Gastroesophageal sphincter (tissue), 4 donors: ENCODE measurements around the gene ZNF260. TPM values are rescaled to one million over a fixed set of nuclear protein-coding genes. Genes with fewer than 3 reads are reported as not detected.

Source experiments
- ATAC-seq: fragments of 150-250 bp; one replicate; pipeline ENCODE4 v1.9.1; 2016; ENCODE audit warnings: mild to moderate bottlenecking, moderate library complexity
- H3K27ac ChIP-seq, 4 donors: fragments of 200-600 bp; sonication (generic) in 3 of 4; 1 replicate in 3 of 4; 2 replicates in 1 of 4; pipeline ENCODE4 v1.5.1; 2016 to 2019
- H3K27me3 ChIP-seq: fragments of 200-600 bp; sonication (generic); one replicate; pipeline ENCODE4 v1.5.1; 2019
- H3K36me3 ChIP-seq, 2 donors: fragments of 200-600 bp; sonication (generic); one replicate each; pipeline ENCODE4 v1.5.1; 2019; ENCODE audit warnings: control low read depth in 1 of 2
- H3K4me1 ChIP-seq, 3 donors: fragments of 200-600 bp; sonication (generic); 1 replicate in 2 of 3; 2 replicates in 1 of 3; pipeline ENCODE4 v1.5.1; 2016 to 2019; ENCODE audit warnings: control low read depth in 2 of 3
- H3K4me3 ChIP-seq, 2 donors: fragments of 200-600 bp; sonication (generic); one replicate each; pipeline ENCODE4 v1.5.1; 2019; ENCODE audit warnings: mild to moderate bottlenecking in 1 of 2, moderate library complexity in 1 of 2
- H3K9me3 ChIP-seq, 3 donors: fragments of 200-600 bp; sonication (generic); one replicate each; pipeline ENCODE4 v1.5.1; 2017 to 2019; ENCODE audit warnings: control low read depth in 2 of 3
- CTCF ChIP-seq, 4 experiments: fragments of 200-600 bp in 2 of 4; fragments of 450-650 bp in 2 of 4; sonication (generic) in 1 of 4; IDR thresholded peaks; one replicate each; pipeline ENCODE4 v1.5.1; 2017 to 2019; ENCODE audit warnings: antibody characterized with exemption in 4 of 4, mild to moderate bottlenecking in 2 of 4, moderate library complexity in 2 of 4
- EP300 ChIP-seq: sonication (generic); formaldehyde crosslinking; IDR thresholded peaks from one replicate; pipeline ENCODE4 v1.6.1; 2017; ENCODE audit warnings: antibody characterized with exemption, mild to moderate bottlenecking
- POLR2A ChIP-seq, 2 donors: fragments of 450-650 bp; IDR thresholded peaks; one replicate each; pipeline ENCODE4 v1.6.1; 2017; ENCODE audit warnings: antibody characterized with exemption in 2 of 2, mild to moderate bottlenecking in 2 of 2, moderate library complexity in 1 of 2
- POLR2AphosphoS5 ChIP-seq: sonication (generic); formaldehyde crosslinking; IDR thresholded peaks from one replicate; pipeline ENCODE4 v1.6.1; 2017; ENCODE audit warnings: antibody characterized with exemption
- WGBS, 2 donors: methylation state at CpG; one replicate each; pipeline ENCODE4 v1.1.5; 2018; ENCODE audit warnings: low coverage in 1 of 2; 5-methylcytosine and 5-hydroxymethylcytosine counted together
- total RNA-seq, 4 donors: library from RNA; depleted of rRNA; stranded (reverse); fragments of >200 nt; gene quantifications; one replicate each; pipeline ENCODE4 v1.1.0, GENCODE V29; 2016

Gene ZNF260
- total RNA-seq, 4 donors from 2014 or later = 6.9 to 13.9 (median 8.4) TPM

- H3K36me3 ChIP-seq = peaks cover 0 to 41% of the 10 kb centered on the region in 2 donors
- peak; percentile 1 for ATAC-seq
- H3K4me1 ChIP-seq = peaks cover 0 to 24% (median 5%) of the 10 kb centered on the region in 3 donors
- H3K27me3 ChIP-seq = no peaks in the 10 kb centered on the region
- H3K4me3 ChIP-seq = peak overlapping the region; percentile 56 to 66
- peak overlapping the region; percentile 51 to 93 (median 92) for H3K27ac ChIP-seq
- TF ChIP-seq EP300 = no peak
- no peak for TF ChIP-seq POLR2A (IDR thresholded peaks at IDR 0.05)
- no peak for TF ChIP-seq CTCF (IDR thresholded peaks at IDR 0.05)
- TF ChIP-seq POLR2AphosphoS5 = no peak
- peaks cover 0 to 54% (median 0%) of the 10 kb centered on the region in 3 donors for H3K9me3 ChIP-seq
- WGBS, 2 donors = 1 to 3% methylated on average over 6 to 9 of the region's 13 CpGs
Observed at GRCh38 chr19:36527873-36528193, 238 bp downstream of the ZNF260 start.

GRCh38 chr19:36527341-36527740 lies 730 bp downstream of the ZNF260 start:
- H3K36me3 ChIP-seq = peaks cover 0 to 41% of the 10 kb centered on the region in 2 donors
- H3K27me3 ChIP-seq = no peaks in the 10 kb centered on the region
- H3K9me3 ChIP-seq = peaks cover 0 to 54% (median 0%) of the 10 kb centered on the region in 3 donors
- no peak for TF ChIP-seq CTCF (IDR thresholded peaks at IDR 0.05)
- TF ChIP-seq POLR2AphosphoS5 = no peak
- no peak for TF ChIP-seq POLR2A (IDR thresholded peaks at IDR 0.05)
- no peak for TF ChIP-seq EP300
- H3K4me3 ChIP-seq = peak overlapping the region; percentile 56 to 66
- WGBS, 2 donors = 0 to 3% methylated on average over 5 of the region's 5 CpGs
- ATAC-seq = no peak
- H3K4me1 ChIP-seq = peaks cover 0 to 24% (median 5%) of the 10 kb centered on the region in 3 donors
- peak overlapping the region; percentile 51 to 93 (median 92) for H3K27ac ChIP-seq

GRCh38 chr19:36526581-36526980 lies 1.5 kb downstream of the ZNF260 start:
- Histone ChIP-seq H3K27me3 (no peaks in the 10 kb centered on the region), H3K4me3 (no peak overlapping the region), H3K36me3 (peaks cover 0 to 42% of the 10 kb centered on the region in 2 donors), H3K27ac (no peak overlapping the region), H3K4me1 (peaks cover 0 to 24% (median 5%) of the 10 kb centered on the region in 3 donors), H3K9me3 (peaks cover 0 to 55% (median 0%) of the 10 kb centered on the region in 3 donors)
- TF ChIP-seq EP300 (no peak), CTCF (IDR thresholded peaks at IDR 0.05) (no peak)
- ATAC-seq = no peak
- 84 to 86% methylated on average over 5 of the region's 5 CpGs for WGBS, 2 donors

- WGBS, 2 donors = 72% methylated on average over 3 of the region's 4 CpGs; no CpG with 5 or more reads in 1 of the 2 donors
- TF ChIP-seq EP300 = no peak
Observed at GRCh38 chr19:36524617-36525016, 3.5 kb downstream of the ZNF260 start.

GRCh38 chr19:36514012-36514612 lies 14.0 kb downstream of the ZNF260 start:
- no peak overlapping the region for H3K4me3 ChIP-seq
- H3K36me3 ChIP-seq = peaks cover 11 to 85% of the 10 kb centered on the region in 2 donors
- TF ChIP-seq EP300 (no peak), POLR2AphosphoS5 (no peak), CTCF (IDR thresholded peaks at IDR 0.05) (no peak), POLR2A (IDR thresholded peaks at IDR 0.05) (no peak)
- no peaks in the 10 kb centered on the region for H3K4me1 ChIP-seq
- 100% methylated on average over 2 of the region's 2 CpGs for WGBS, 2 donors
- no peak for ATAC-seq
- peaks cover 2 to 100% (median 9%) of the 10 kb centered on the region in 3 donors for H3K9me3 ChIP-seq
- no peak overlapping the region for H3K27ac ChIP-seq
- H3K27me3 ChIP-seq = no peaks in the 10 kb centered on the region

More at GRCh38 chr19:36524617-36525016, 3.5 kb downstream of the ZNF260 start:
- Histone ChIP-seq H3K36me3 (peaks cover 0 to 61% of the 10 kb centered on the region in 2 donors), H3K4me1 (peaks cover 0 to 21% (median 5%) of the 10 kb centered on the region in 3 donors), H3K9me3 (peaks cover 0 to 65% (median 0%) of the 10 kb centered on the region in 3 donors), H3K27ac (no peak overlapping the region), H3K4me3 (no peak overlapping the region), H3K27me3 (no peaks in the 10 kb centered on the region)
- ATAC-seq = no peak
